Measurements from ENCODE around the gene FANCD2. TPM values are rescaled to one million over a fixed set of nuclear protein-coding genes. Genes with fewer than 3 reads are reported as not detected.
"Not testable (repeated sequence)": the region's sequence is repeated elsewhere in the genome, so short reads cannot be mapped to it uniquely, and the experiment has no call there.

FANCD2 gene
- total RNA-seq, 1 donor from 2014 or later, result 54.6 TPM

- intact Hi-C loops (cut with DNase I), result loop anchor here (1.0 to 5.0 kb wide), 6 partner anchors 15 to 376 kb away; partner anchors contain the start of genes BRK1, EMC3 and MTMR14
Measured at GRCh38 chr3:10025205-10026083, 793 bp upstream of the FANCD2 start.

GRCh38 chr3:10041034-10041433 is 14.8 kb downstream of the FANCD2 start:
- Histone ChIP-seq H3K27ac (no peak overlapping the region), H3K4me1 (no peaks in the 10 kb centered on the region), H3K9me3 (no peaks in the 10 kb centered on the region), H3K4me3 (no peak overlapping the region), H3K27me3 (no peaks in the 10 kb centered on the region), H3K36me3 (no peaks in the 10 kb centered on the region)
- TF ChIP-seq CTCF (IDR thresholded peaks at IDR 0.05), result no peak
- no peak for DNase-seq (ENCODE audit: low spot score in 2 of 2)
- intact Hi-C loops (cut with DNase I), result no loop called here

More at GRCh38 chr3:10025205-10026083, 793 bp upstream of the FANCD2 start:
- Histone ChIP-seq H3K9me3 (no peaks in the 10 kb centered on the region), H3K4me1 (peaks cover 7 to 22% of the 10 kb centered on the region in 2 donors), H3K36me3 (peaks cover 7 to 28% of the 10 kb centered on the region in 2 donors), H3K27me3 (no peaks in the 10 kb centered on the region), H3K27ac (peak overlapping the region; percentile 59 to 62), H3K4me3 (peak overlapping the region; percentile 72 to 83)
- DNase-seq (ENCODE audit: low spot score in 2 of 2), result no peak
- no peak for TF ChIP-seq CTCF (IDR thresholded peaks at IDR 0.05)

- no peak overlapping the region for H3K27ac ChIP-seq
Measured at GRCh38 chr3:10047876-10048275, 21.6 kb downstream of the FANCD2 start.

GRCh38 chr3:10053054-10053453 is 26.8 kb downstream of the FANCD2 start:
- DNase-seq (ENCODE audit: low spot score in 2 of 2); intact Hi-C loops (cut with DNase I); H3K36me3 ChIP-seq; H3K9me3 ChIP-seq; H3K4me1 ChIP-seq; H3K27ac ChIP-seq; H3K27me3 ChIP-seq; H3K4me3 ChIP-seq: not testable (repeated sequence)

More at GRCh38 chr3:10047876-10048275, 21.6 kb downstream of the FANCD2 start:
- DNase-seq (ENCODE audit: low spot score in 2 of 2), result no peak
- Histone ChIP-seq H3K9me3 (no peaks in the 10 kb centered on the region), H3K36me3 (no peaks in the 10 kb centered on the region), H3K27me3 (no peaks in the 10 kb centered on the region), H3K4me1 (no peaks in the 10 kb centered on the region), H3K4me3 (no peak overlapping the region)
- no peak for TF ChIP-seq CTCF (IDR thresholded peaks at IDR 0.05)
- intact Hi-C loops (cut with DNase I), result no loop called here

- Histone ChIP-seq H3K27ac (no peak overlapping the region), H3K27me3 (no peaks in the 10 kb centered on the region), H3K4me3 (no peak overlapping the region), H3K36me3 (no peaks in the 10 kb centered on the region), H3K4me1 (no peaks in the 10 kb centered on the region), H3K9me3 (no peaks in the 10 kb centered on the region)
- no peak for TF ChIP-seq CTCF (IDR thresholded peaks at IDR 0.05)
- intact Hi-C loops (cut with DNase I), result no loop called here
- DNase-seq (ENCODE audit: low spot score in 2 of 2), result no peak
Measured at GRCh38 chr3:10055097-10055496, 28.9 kb downstream of the FANCD2 start.

- H3K27me3 ChIP-seq; H3K4me3 ChIP-seq; H3K9me3 ChIP-seq; H3K27ac ChIP-seq; intact Hi-C loops (cut with DNase I); DNase-seq (ENCODE audit: low spot score in 2 of 2); H3K4me1 ChIP-seq; H3K36me3 ChIP-seq: not testable (repeated sequence)
Measured at GRCh38 chr3:10070077-10070476, 43.8 kb downstream of the FANCD2 start.
